DND-41 (cell line): Measurements from ENCODE around the gene PDIA6.

Experiments used
- CTCF ChIP-seq: IDR thresholded peaks from 2 replicates; pipeline ENCODE4 v1.5.1; 2012; ENCODE audit warnings: borderline replicate concordance, low read length, moderate library complexity, mild to moderate bottlenecking; ENCODE audit not compliant: poor library complexity, severe bottlenecking; ENCODE audit errors: extremely low read depth
- EZH2 ChIP-seq: IDR thresholded peaks from 3 replicates; pipeline ENCODE4 v1.6.1; 2012; ENCODE audit warnings: borderline replicate concordance, low read depth, mild to moderate bottlenecking, moderate library complexity, low read length, inconsistent platforms; ENCODE audit not compliant: severe bottlenecking

- TF ChIP-seq CTCF (no peak), EZH2 (no peak)
Measured at GRCh38 chr2:10752236-10752635, 60.3 kb downstream of the PDIA6 start.
